Endothelial cell of umbilical vein (primary cell): ENCODE results near the gene FBN2. TPM values are rescaled to one million over a fixed set of nuclear protein-coding genes. Genes with fewer than 3 reads are reported as not detected.

Experiments used
- BruUV-seq: library from RNA; stranded (reverse); fragments of 400-500 nt; replicated peaks from 2 replicates; lab custom pipeline; 2021; lab: Mats Ljungman, UMichigan
- CTCF ChIA-PET: fragments of 300-600, 350-600 bp; sonication (Branson Sonifier 250); formaldehyde crosslinking; loops from one replicate; lab custom pipeline; 2021; ENCODE audit warnings: antibody characterized with exemption, inconsistent platforms; lab: Charles Lee
- POLR2A ChIA-PET: fragments of 300-600, 350-600 bp; sonication (Branson Sonifier 250); formaldehyde crosslinking; loops from one replicate; lab custom pipeline; 2021; ENCODE audit warnings: antibody characterized with exemption, inconsistent platforms; lab: Charles Lee
- DNase-seq: peaks from one replicate; pipeline ENCODE4 v3.0.0-alpha.2; 2011; ENCODE audit warnings: low read depth, low spot score
- FAIRE-seq: peaks from 2 replicates; lab custom pipeline; 2011; peaks lifted over from hg19 to GRCh38; lab: Jason Lieb, UNC
- H2AFZ ChIP-seq: 2 replicates; pipeline ENCODE4 v1.6.0; 2012; ENCODE audit warnings: low read depth, low read length, control low read depth, inconsistent platforms
- H3K27ac ChIP-seq: 2 replicates; pipeline ENCODE4 v1.5.1; 2011; ENCODE audit warnings: low read depth, mild to moderate bottlenecking, control low read depth, low read length, moderate library complexity; ENCODE audit not compliant: insufficient read depth
- H3K27me3 ChIP-seq, 2 experiments: 2 replicates each; pipeline versions ENCODE4 v1.6.0 to v1.6.1; 2011; ENCODE audit warnings: low read length in 2 of 2, mixed read lengths in 1 of 2; ENCODE audit not compliant: control insufficient read depth in 2 of 2, insufficient read depth in 2 of 2
- H3K36me3 ChIP-seq, 2 experiments: 2 replicates in 1 of 2; 3 replicates in 1 of 2; pipeline ENCODE4 v1.5.1; 2011; ENCODE audit warnings: low read length in 2 of 2, mild to moderate bottlenecking in 1 of 2, moderate library complexity in 1 of 2; ENCODE audit not compliant: control insufficient read depth in 2 of 2, insufficient read depth in 2 of 2; ENCODE audit errors: extremely low read depth in 1 of 2
- H3K4me1 ChIP-seq: 3 replicates; pipeline ENCODE4 v1.5.1; 2011; ENCODE audit warnings: mild to moderate bottlenecking, low read length; ENCODE audit not compliant: control insufficient read depth, insufficient read depth; ENCODE audit errors: extremely low read depth
- H3K4me2 ChIP-seq: 2 replicates; pipeline ENCODE4 v1.6.1; 2011; ENCODE audit warnings: low read length, control low read depth, mixed read lengths; ENCODE audit not compliant: insufficient read depth
- H3K4me3 ChIP-seq, 3 experiments: fragments of 200-600 bp in 1 of 3; sonication (generic), shearing (Covaris generic) in 1 of 3; replicated peaks in 1 of 3; 2 replicates each; pipeline ENCODE4 v1.5.1; 2011 to 2016; ENCODE audit warnings: control low read depth in 3 of 3, low read length in 3 of 3, mild to moderate bottlenecking in 2 of 3, inconsistent platforms in 1 of 3, low read depth in 1 of 3, moderate library complexity in 1 of 3; ENCODE audit not compliant: insufficient read depth in 1 of 3
- H3K79me2 ChIP-seq: 2 replicates; pipeline ENCODE4 v1.6.0; 2012; ENCODE audit warnings: low read length, inconsistent platforms; ENCODE audit not compliant: control insufficient read depth, insufficient read depth
- H3K9ac ChIP-seq: replicated peaks from 2 replicates; pipeline ENCODE3; 2011; ENCODE audit warnings: low read length, control low read depth; ENCODE audit not compliant: insufficient read depth; ENCODE audit errors: extremely low read depth
- H3K9me1 ChIP-seq: replicated peaks from 3 replicates; pipeline ENCODE4 v1.6.0; 2011; ENCODE audit warnings: mild to moderate bottlenecking, low read length; ENCODE audit not compliant: control insufficient read depth, insufficient read depth; ENCODE audit errors: extremely low read depth
- H3K9me3 ChIP-seq: replicated peaks from 2 replicates; pipeline ENCODE4 v1.5.1; 2012; ENCODE audit warnings: low read length, inconsistent platforms; ENCODE audit not compliant: control insufficient read depth, insufficient read depth
- H4K20me1 ChIP-seq: replicated peaks from 2 replicates; pipeline ENCODE3; 2011; ENCODE audit warnings: mild to moderate bottlenecking, low read length; ENCODE audit not compliant: control insufficient read depth, insufficient read depth; ENCODE audit errors: extremely low read depth
- CTCF ChIP-seq, 2 donors: IDR thresholded peaks; 1 replicate in 1 of 2; 2 replicates in 1 of 2; pipeline ENCODE4 v1.5.1; 2011; ENCODE audit warnings: low read length in 2 of 2, mild to moderate bottlenecking in 2 of 2, moderate library complexity in 2 of 2, control low read depth in 1 of 2, inconsistent platforms in 1 of 2, low read depth in 1 of 2; ENCODE audit not compliant: insufficient read depth in 1 of 2; ENCODE audit errors: extremely low read depth in 1 of 2
- EZH2 ChIP-seq: IDR thresholded peaks from 2 replicates; pipeline ENCODE4 v1.6.1; 2012; ENCODE audit warnings: borderline replicate concordance, low read depth, mild to moderate bottlenecking, moderate library complexity, low read length, inconsistent platforms; ENCODE audit not compliant: severe bottlenecking
- FOS ChIP-seq: IDR thresholded peaks from 2 replicates; pipeline ENCODE4 v1.6.1; 2011; ENCODE audit warnings: mild to moderate bottlenecking, low read length, moderate library complexity, borderline replicate concordance; ENCODE audit not compliant: insufficient read depth
- GATA2 ChIP-seq: IDR thresholded peaks from 2 replicates; pipeline ENCODE4 v1.7.0; 2011; ENCODE audit warnings: low read depth, mild to moderate bottlenecking, moderate library complexity, mixed read lengths, low read length; ENCODE audit not compliant: insufficient read length, insufficient read depth
- JUN ChIP-seq: IDR thresholded peaks from 2 replicates; pipeline ENCODE4 v1.6.1; 2011; ENCODE audit warnings: borderline replicate concordance, low read depth; ENCODE audit not compliant: insufficient read length, insufficient read depth
- MAX ChIP-seq: IDR thresholded peaks from 2 replicates; pipeline ENCODE4 v1.6.1; 2011; ENCODE audit not compliant: insufficient read depth, insufficient read length
- MYC ChIP-seq: IDR thresholded peaks from one replicate; pipeline ENCODE4 v1.6.1; 2011; ENCODE audit warnings: mild to moderate bottlenecking, low read depth, low read length
- POLR2A ChIP-seq: IDR thresholded peaks from 2 replicates; pipeline ENCODE4 v1.6.1; 2012; ENCODE audit warnings: low read depth, mild to moderate bottlenecking, control low read depth, low read length
- POLR2AphosphoS5 ChIP-seq: IDR thresholded peaks from 2 replicates; pipeline ENCODE4 v1.6.1; 2012; ENCODE audit warnings: low read depth, mild to moderate bottlenecking, control low read depth, low read length, moderate library complexity; ENCODE audit not compliant: insufficient read depth
- dilution Hi-C: fragments of 300-500 bp; cut with MboI; formaldehyde crosslinking; loops from one replicate; pipeline ENCODE4 v1.15.0; 2019; ENCODE audit warnings: low sequenced_read_pairs; ENCODE audit not compliant: extremely low pct_ligation_motif_present
- intact Hi-C: fragments of 100-400 bp; cut with micrococcal nuclease; formaldehyde crosslinking; loops from one replicate; pipeline ENCODE4 v1.10.0; 2022
- polyA plus RNA-seq, 4 experiments: library from polyadenylated mRNA; depleted of rRNA in 3 of 4; stranded (reverse) in 3 of 4; unstranded in 1 of 4; fragments of >200 nt; gene quantifications; 2 replicates each; pipeline versions ENCODE4 v1.2.1 to v1.2.3, GENCODE V29; 2011 to 2012; ENCODE audit warnings: missing spikeins in 1 of 4
- total RNA-seq: library from RNA; stranded (reverse); gene quantifications from 2 replicates; pipeline ENCODE4 v1.2.3, GENCODE V29; 2021

The FBN2 gene
- total and polyA plus RNA-seq, 2 donors (not counting 3 experiments of a cell fraction or from before 2014, with no cell fraction given) = 21.8 to 57.4 TPM

- Histone ChIP-seq H3K36me3 (no peaks in the 10 kb centered on the region), H3K27me3 (no peaks in the 10 kb centered on the region), H3K4me2 (no peak overlapping the region), H3K4me1 (no peaks in the 10 kb centered on the region), H2AFZ (no peak overlapping the region), H3K79me2 (no peaks in the 10 kb centered on the region), H3K27ac (no peak overlapping the region), H3K4me3 (no peak overlapping the region), H3K9me3 (no peaks in the 10 kb centered on the region), H3K9ac (no peak overlapping the region), H4K20me1 (no peaks in the 10 kb centered on the region), H3K9me1 (no peaks in the 10 kb centered on the region)
- ChIA-PET POLR2A (no interaction called here), CTCF (no interaction called here)
- intact Hi-C loops = no loop called here
- TF ChIP-seq JUN (no peak), GATA2 (no peak), MAX (no peak), EZH2 (no peak), FOS (no peak), CTCF (IDR thresholded peaks at IDR 0.05; ENCODE audit: extremely low read depth in 1 of 2, insufficient read depth in 1 of 2, low read depth in 1 of 2, low read length in 2 of 2) (no peak), POLR2AphosphoS5 (no peak), POLR2A (no peak), MYC (no peak)
- FAIRE-seq = no peak
- DNase-seq = no peak
- dilution Hi-C loops = no loop called here
- BruUV-seq = no TSS peak
Observed at GRCh38 chr5:128300181-128300580, 237.9 kb downstream of the FBN2 start.
